Breast epithelium (tissue), 4 donors: ENCODE results near the gene IQGAP2. TPM values are rescaled to one million over a fixed set of nuclear protein-coding genes. Genes with fewer than 3 reads are reported as not detected.
"Not testable (repeated sequence)": the region's sequence is repeated elsewhere in the genome, so short reads cannot be mapped to it uniquely, and the experiment has no call there.

Experiments
- DNase-seq, 2 donors: peaks; one replicate each; pipeline ENCODE4 v3.0.0-alpha.2; 2019; ENCODE audit warnings: low spot score in 2 of 2
- H3K27ac ChIP-seq, 2 donors: fragments of 200-600 bp; sonication (generic) in 1 of 2; one replicate each; pipeline ENCODE4 v1.5.1; 2016 to 2019; ENCODE audit warnings: mild to moderate bottlenecking in 1 of 2
- H3K27me3 ChIP-seq, 2 donors: fragments of 200-600 bp; sonication (generic) in 1 of 2; one replicate each; pipeline versions ENCODE4 v1.5.1 to v1.6.0; 2017 to 2019; ENCODE audit warnings: control low read depth in 1 of 2, mild to moderate bottlenecking in 1 of 2
- H3K36me3 ChIP-seq: fragments of 200-600 bp; one replicate; pipeline ENCODE4 v1.5.1; 2019
- H3K4me1 ChIP-seq, 2 donors: fragments of 200-600 bp; sonication (generic); one replicate each; pipeline ENCODE4 v1.5.1; 2016 to 2019; ENCODE audit warnings: control low read depth in 1 of 2
- H3K4me3 ChIP-seq, 3 donors: fragments of 200-600 bp; sonication (generic); 1 replicate in 2 of 3; 2 replicates in 1 of 3; pipeline ENCODE4 v1.5.1; 2016 to 2019; ENCODE audit warnings: mild to moderate bottlenecking in 3 of 3, moderate library complexity in 2 of 3
- H3K9me3 ChIP-seq, 2 donors: fragments of 200-600 bp; sonication (generic) in 1 of 2; one replicate each; pipeline ENCODE4 v1.5.1; 2016 to 2019; ENCODE audit warnings: control low read depth in 1 of 2
- CTCF ChIP-seq, 3 donors: fragments of 450-650 bp; IDR thresholded peaks; one replicate each; pipeline ENCODE4 v1.5.1; 2016 to 2017; ENCODE audit warnings: antibody characterized with exemption in 3 of 3, mild to moderate bottlenecking in 3 of 3, moderate library complexity in 3 of 3
- POLR2A ChIP-seq: fragments of 450-650 bp; IDR thresholded peaks from one replicate; pipeline ENCODE4 v1.6.1; 2016; ENCODE audit warnings: antibody characterized with exemption, mild to moderate bottlenecking, moderate library complexity
- POLR2AphosphoS5 ChIP-seq, 3 donors: sonication (generic); formaldehyde crosslinking; IDR thresholded peaks; one replicate each; pipeline ENCODE4 v1.6.1; 2017; ENCODE audit warnings: antibody characterized with exemption in 3 of 3
- intact Hi-C: fragments of 100-400 bp; cut with DNase I; formaldehyde crosslinking; loops from one replicate; pipeline ENCODE4 v1.15.1; 2023; ENCODE audit warnings: low total_unique reads
- total RNA-seq, 3 donors: library from RNA; depleted of rRNA; stranded (reverse); fragments of >200 nt; gene quantifications; one replicate each; pipeline ENCODE4 v1.1.0, GENCODE V29; 2016

IQGAP2 gene
- total RNA-seq, 3 donors from 2014 or later, result 31.7 to 70.2 (median 44.6) TPM

DNA sequence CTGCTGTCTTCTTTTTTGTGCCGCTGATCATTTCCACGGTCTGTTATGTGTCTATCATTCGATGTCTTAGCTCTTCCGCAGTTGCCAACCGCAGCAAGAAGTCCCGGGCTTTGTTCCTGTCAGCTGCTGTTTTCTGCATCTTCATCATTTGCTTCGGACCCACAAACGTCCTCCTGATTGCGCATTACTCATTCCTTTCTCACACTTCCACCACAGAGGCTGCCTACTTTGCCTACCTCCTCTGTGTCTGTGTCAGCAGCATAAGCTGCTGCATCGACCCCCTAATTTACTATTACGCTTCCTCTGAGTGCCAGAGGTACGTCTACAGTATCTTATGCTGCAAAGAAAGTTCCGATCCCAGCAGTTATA is 329.9 kb downstream of the IQGAP2 start:
- intact Hi-C loops, result no loop called here
- peak overlapping the region in 1 of 2 donors; percentile 25 for H3K27ac ChIP-seq

DNA sequence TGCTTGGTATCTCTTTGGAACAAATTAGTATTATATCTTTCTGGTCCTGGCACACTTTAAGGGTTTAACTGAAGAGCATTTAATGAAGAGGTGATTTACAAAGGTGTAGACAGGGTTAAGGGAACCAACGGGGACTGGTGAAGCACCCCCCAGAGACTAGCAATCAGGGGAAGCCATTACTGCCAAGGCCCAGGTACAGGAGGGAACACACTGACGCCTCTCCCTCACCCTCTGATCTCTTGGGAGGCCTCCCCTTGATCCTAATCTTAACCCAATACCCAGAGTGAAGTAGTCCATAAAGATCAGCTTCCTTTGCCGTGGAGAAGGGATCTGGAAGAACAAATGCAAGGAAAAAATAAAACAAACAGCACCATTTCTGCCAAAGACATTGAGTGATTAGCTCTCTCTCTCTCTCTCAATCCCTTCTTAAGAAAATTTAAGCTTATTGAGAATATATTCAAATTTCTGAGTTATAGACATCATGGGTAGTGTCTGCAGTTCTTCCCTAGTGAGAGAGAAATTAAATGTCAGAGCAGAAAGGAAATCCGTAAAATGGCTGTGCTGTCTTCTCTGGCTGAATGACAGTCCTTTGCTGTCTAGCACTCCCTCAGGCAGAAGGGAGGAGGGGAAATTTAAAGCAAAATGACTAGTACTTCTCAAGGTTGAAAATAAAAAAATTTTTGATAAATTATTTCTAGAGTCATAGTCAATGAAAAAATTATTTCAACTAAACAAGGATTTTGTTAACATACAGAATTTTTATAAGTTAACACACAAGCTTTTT is 332.9 kb downstream of the IQGAP2 start:
- no peak overlapping the region for H3K27ac ChIP-seq
- no peaks in the 10 kb centered on the region for H3K36me3 ChIP-seq
- no peak for DNase-seq
- intact Hi-C loops, result no loop called here
- no peak overlapping the region for H3K4me3 ChIP-seq
- no peaks in the 10 kb centered on the region for H3K27me3 ChIP-seq
- no peaks in the 10 kb centered on the region for H3K4me1 ChIP-seq
- peaks cover 0 to 4% of the 10 kb centered on the region in 2 donors for H3K9me3 ChIP-seq
- TF ChIP-seq CTCF (IDR thresholded peaks at IDR 0.05), result no peak
- TF ChIP-seq POLR2A, result no peak
- TF ChIP-seq POLR2AphosphoS5 (IDR thresholded peaks at IDR 0.05), result no peak

More for the DNA sequence above, 329.9 kb downstream of the IQGAP2 start:
- no peaks in the 10 kb centered on the region for H3K36me3 ChIP-seq
- TF ChIP-seq CTCF (IDR thresholded peaks at IDR 0.05) (no peak), POLR2AphosphoS5 (IDR thresholded peaks at IDR 0.05) (no peak), POLR2A (no peak)
- H3K27me3 ChIP-seq, result no peaks in the 10 kb centered on the region
- peaks cover 15 to 30% of the 10 kb centered on the region in 2 donors for H3K9me3 ChIP-seq
- no peaks in the 10 kb centered on the region for H3K4me1 ChIP-seq
- H3K4me3 ChIP-seq, result no peak overlapping the region
- DNase-seq, result no peak

- Histone ChIP-seq H3K9me3 (no peaks in the 10 kb centered on the region), H3K4me1 (no peaks in the 10 kb centered on the region), H3K36me3 (no peaks in the 10 kb centered on the region), H3K4me3 (no peak overlapping the region), H3K27ac (peak overlapping the region in 1 of 2 donors; percentile 43), H3K27me3 (no peaks in the 10 kb centered on the region)
- no peak for DNase-seq
- intact Hi-C loops, result no loop called here
- TF ChIP-seq CTCF (IDR thresholded peaks at IDR 0.05), result no peak
- TF ChIP-seq POLR2AphosphoS5 (IDR thresholded peaks at IDR 0.05), result no peak
Measured at GRCh38 chr5:76736679-76737556, 333.8 kb downstream of the IQGAP2 start.

DNA sequence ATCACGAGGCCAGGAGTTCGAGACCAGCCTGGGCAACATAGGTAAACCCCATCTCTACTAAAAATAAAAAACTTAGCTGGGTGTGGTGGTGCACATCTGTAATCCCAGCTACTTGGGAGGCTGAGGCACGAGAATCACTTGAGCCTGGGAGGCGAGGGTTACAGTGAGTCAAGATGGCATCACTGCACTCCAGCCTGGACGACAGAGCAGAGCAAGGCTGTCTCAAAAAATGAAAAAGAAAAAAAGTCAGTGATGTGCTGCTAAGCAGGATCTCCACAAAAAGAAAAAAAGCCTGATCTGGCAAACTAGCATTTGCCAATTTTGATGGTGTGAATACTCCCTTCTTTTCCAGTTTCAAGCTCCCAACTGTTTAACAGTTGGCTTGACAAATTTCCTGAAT is 334.8 kb downstream of the IQGAP2 start:
- Histone ChIP-seq H3K9me3 (no peaks in the 10 kb centered on the region), H3K36me3 (no peaks in the 10 kb centered on the region), H3K27me3 (no peaks in the 10 kb centered on the region), H3K4me3 (no peak overlapping the region), H3K27ac (no peak overlapping the region), H3K4me1 (no peaks in the 10 kb centered on the region)
- intact Hi-C loops, result no loop called here
- TF ChIP-seq POLR2AphosphoS5 (IDR thresholded peaks at IDR 0.05) (no peak), POLR2A (no peak), CTCF (IDR thresholded peaks at IDR 0.05) (no peak)
- DNase-seq, result no peak

GRCh38 chr5:76741506-76741905 is 338.4 kb downstream of the IQGAP2 start:
- H3K4me1 ChIP-seq, H3K36me3 ChIP-seq, intact Hi-C loops, H3K9me3 ChIP-seq, H3K27ac ChIP-seq, DNase-seq, H3K4me3 ChIP-seq, H3K27me3 ChIP-seq: not testable (repeated sequence)
